OCI-LY3 (cell line): Measurements from ENCODE around the gene MARF1.

Source experiments
- H2AFZ ChIP-seq: fragments of 200-600, 300-600 bp; shearing (Covaris generic); 2 replicates; pipeline ENCODE4 v1.6.0; 2014; ENCODE audit warnings: antibody characterized with exemption, low read depth, low read length
- H3K27ac ChIP-seq: fragments of 200-600, 300-600 bp; sonication (generic); 2 replicates; pipeline ENCODE4 v1.5.1; 2014; ENCODE audit warnings: mild to moderate bottlenecking, low read length, moderate library complexity, mixed read lengths
- H3K27me3 ChIP-seq: fragments of 200-600, 300-600 bp; sonication (generic); 2 replicates; pipeline ENCODE4 v1.6.1; 2014; ENCODE audit warnings: low read depth, low read length, mixed read lengths
- H3K36me3 ChIP-seq: fragments of 200-600, 300-600 bp; sonication (generic); replicated peaks from 2 replicates; pipeline ENCODE3; 2014; ENCODE audit warnings: low read depth, low read length, mixed read lengths
- H3K4me1 ChIP-seq: fragments of 300-600, 200-600 bp; sonication (generic); 2 replicates; pipeline ENCODE4 v1.6.1; 2014; ENCODE audit warnings: low read length, mixed read lengths
- H3K4me2 ChIP-seq: fragments of 200-600, 300-600 bp; sonication (generic); 2 replicates; pipeline ENCODE4 v1.6.1; 2014; ENCODE audit warnings: low read length, mixed read lengths
- H3K4me3 ChIP-seq: fragments of 300-600, 200-600 bp; sonication (generic); 2 replicates; pipeline ENCODE4 v1.5.1; 2014; ENCODE audit warnings: antibody characterized with exemption, mild to moderate bottlenecking, low read length, moderate library complexity
- H3K79me2 ChIP-seq: fragments of 300-600, 200-600 bp; shearing (Covaris generic); 2 replicates; pipeline ENCODE4 v1.6.1; 2014; ENCODE audit warnings: mild to moderate bottlenecking, low read length, mixed read lengths
- H3K9ac ChIP-seq: fragments of 300-600, 200-600 bp; shearing (Covaris generic); 2 replicates; pipeline ENCODE4 v1.6.0; 2014; ENCODE audit warnings: mild to moderate bottlenecking, low read length, moderate library complexity
- H3K9me3 ChIP-seq: fragments of 200-600, 300-600 bp; shearing (Covaris generic); 2 replicates; pipeline ENCODE4 v1.6.1; 2014; ENCODE audit warnings: low read length, mixed read lengths; ENCODE audit not compliant: insufficient read depth
- H4K20me1 ChIP-seq: fragments of 200-600, 300-600 bp; sonication (generic); 2 replicates; pipeline ENCODE4 v1.6.1; 2016; ENCODE audit warnings: low read length, mixed read lengths; ENCODE audit not compliant: insufficient read depth
- EZH2phosphoT487 ChIP-seq: fragments of 200-600 bp; shearing (Covaris generic); IDR thresholded peaks from 2 replicates; pipeline ENCODE4 v1.6.1; 2018; ENCODE audit warnings: antibody characterized with exemption, mixed run types, low read depth
- TF ChIP-seq, protein P1 (sequence below): fragments of 200-600, 300-600 bp; sonication (generic); IDR thresholded peaks from 2 replicates; pipeline ENCODE4 v1.5.1; 2014; ENCODE audit warnings: antibody characterized with exemption, low read length, low read depth

The MARF1 gene

DNA sequence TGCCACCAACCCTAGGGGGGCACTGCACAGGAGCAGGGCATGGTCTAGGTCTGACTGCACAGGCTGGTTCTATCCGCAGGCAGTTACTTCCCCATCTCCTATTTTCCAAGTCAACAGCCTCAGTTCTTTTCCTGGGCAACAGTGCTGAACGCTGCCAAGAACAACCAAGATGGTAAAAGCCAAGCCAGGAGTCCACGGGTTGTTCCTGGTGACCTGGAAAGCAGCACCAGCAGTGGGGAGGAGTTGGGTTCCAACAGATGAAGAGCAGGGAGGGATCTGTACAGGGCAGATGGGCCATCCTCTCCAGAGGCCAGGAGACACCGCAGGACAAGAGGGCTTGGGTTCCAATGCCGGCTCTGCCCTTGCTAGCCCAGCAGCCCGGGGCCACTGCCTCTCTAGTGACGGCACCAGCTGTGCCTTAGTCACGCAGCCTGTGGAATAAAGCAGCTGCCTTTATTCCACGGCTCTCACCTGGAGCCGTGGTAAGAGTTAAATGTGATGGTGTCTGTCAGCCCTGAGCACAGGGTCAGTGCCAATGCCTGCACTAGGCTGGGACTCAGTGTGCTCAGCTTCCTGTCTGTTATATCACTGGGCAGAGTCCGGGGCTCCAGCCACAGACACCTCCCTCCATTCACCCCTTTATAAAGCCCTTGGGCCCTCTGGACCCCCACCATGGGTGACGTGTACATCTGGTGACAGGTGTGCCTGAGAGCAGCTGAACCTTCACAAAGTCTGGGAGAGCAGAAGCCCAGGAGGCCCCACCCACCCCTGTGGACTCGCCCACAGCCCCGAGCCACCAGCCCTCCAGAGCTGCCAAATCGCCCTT lies 44.9 kb downstream of the MARF1 start:
- H3K4me1 ChIP-seq: no peaks in the 10 kb centered on the region
- no peaks in the 10 kb centered on the region for H3K79me2 ChIP-seq
- TF ChIP-seq EZH2phosphoT487: no peak
- TF ChIP-seq, protein P1, sequence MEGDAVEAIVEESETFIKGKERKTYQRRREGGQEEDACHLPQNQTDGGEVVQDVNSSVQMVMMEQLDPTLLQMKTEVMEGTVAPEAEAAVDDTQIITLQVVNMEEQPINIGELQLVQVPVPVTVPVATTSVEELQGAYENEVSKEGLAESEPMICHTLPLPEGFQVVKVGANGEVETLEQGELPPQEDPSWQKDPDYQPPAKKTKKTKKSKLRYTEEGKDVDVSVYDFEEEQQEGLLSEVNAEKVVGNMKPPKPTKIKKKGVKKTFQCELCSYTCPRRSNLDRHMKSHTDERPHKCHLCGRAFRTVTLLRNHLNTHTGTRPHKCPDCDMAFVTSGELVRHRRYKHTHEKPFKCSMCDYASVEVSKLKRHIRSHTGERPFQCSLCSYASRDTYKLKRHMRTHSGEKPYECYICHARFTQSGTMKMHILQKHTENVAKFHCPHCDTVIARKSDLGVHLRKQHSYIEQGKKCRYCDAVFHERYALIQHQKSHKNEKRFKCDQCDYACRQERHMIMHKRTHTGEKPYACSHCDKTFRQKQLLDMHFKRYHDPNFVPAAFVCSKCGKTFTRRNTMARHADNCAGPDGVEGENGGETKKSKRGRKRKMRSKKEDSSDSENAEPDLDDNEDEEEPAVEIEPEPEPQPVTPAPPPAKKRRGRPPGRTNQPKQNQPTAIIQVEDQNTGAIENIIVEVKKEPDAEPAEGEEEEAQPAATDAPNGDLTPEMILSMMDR: no peak
- peaks cover 84% of the 10 kb centered on the region for H3K36me3 ChIP-seq
- no peak overlapping the region for H3K27ac ChIP-seq
- H2AFZ ChIP-seq: no peak overlapping the region
- H3K9me3 ChIP-seq: no peaks in the 10 kb centered on the region
- H3K27me3 ChIP-seq: no peaks in the 10 kb centered on the region
- H3K4me3 ChIP-seq: no peak overlapping the region
- H4K20me1 ChIP-seq: peaks cover 8% of the 10 kb centered on the region; the same call in 1 of the 2 replicates
- H3K9ac ChIP-seq: no peak overlapping the region
- H3K4me2 ChIP-seq: no peak overlapping the region

- no peak overlapping the region for H3K27ac ChIP-seq
- H3K27me3 ChIP-seq: no peaks in the 10 kb centered on the region
- H3K36me3 ChIP-seq: peaks cover 76% of the 10 kb centered on the region
- no peak overlapping the region for H3K4me2 ChIP-seq
- no peaks in the 10 kb centered on the region for H3K9me3 ChIP-seq
- no peak overlapping the region for H2AFZ ChIP-seq
- H3K4me1 ChIP-seq: peaks cover 6% of the 10 kb centered on the region
- peaks cover 6% of the 10 kb centered on the region; the same call in 1 of the 2 replicates for H4K20me1 ChIP-seq
- no peak overlapping the region for H3K9ac ChIP-seq
- TF ChIP-seq, protein P1: no peak
- TF ChIP-seq EZH2phosphoT487: no peak
- H3K4me3 ChIP-seq: no peak overlapping the region
- H3K79me2 ChIP-seq: no peaks in the 10 kb centered on the region
Measured at GRCh38 chr16:15597135-15597534, 45.8 kb downstream of the MARF1 start.

DNA sequence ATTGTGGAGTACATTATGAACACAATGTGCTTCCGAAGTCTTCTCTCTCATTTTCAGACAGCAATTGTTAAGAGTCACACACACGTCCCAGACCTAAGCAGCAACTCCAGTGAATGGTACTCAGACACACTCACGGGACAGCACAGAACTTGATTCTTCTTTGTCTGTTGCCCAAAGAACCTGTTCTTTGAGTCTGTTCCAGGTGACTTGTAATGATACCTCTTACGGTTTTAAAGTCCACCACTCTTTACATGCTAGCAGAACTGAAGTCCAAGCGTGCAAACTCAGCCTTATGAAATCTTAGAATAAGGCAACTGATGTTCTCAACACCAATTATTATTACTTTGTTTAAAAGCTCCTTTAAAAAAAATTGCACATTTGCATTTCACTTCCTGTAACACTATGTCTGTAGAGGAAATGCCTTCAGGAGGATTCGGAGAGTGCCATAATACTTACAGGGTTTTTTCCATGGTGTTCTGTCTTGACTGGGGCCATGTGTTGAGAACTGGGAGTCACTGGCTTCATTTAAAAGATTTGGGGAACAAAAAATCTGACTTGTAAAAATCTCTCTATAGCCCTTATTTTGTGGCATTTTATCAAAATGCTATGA lies 48.1 kb downstream of the MARF1 start:
- TF ChIP-seq EZH2phosphoT487: no peak
- TF ChIP-seq, protein P1: no peak
- H3K79me2 ChIP-seq: no peaks in the 10 kb centered on the region
- no peaks in the 10 kb centered on the region for H3K9me3 ChIP-seq
- H2AFZ ChIP-seq: no peak overlapping the region
- peaks cover 60% of the 10 kb centered on the region for H3K36me3 ChIP-seq
- H3K27ac ChIP-seq: no peak overlapping the region
- no peaks in the 10 kb centered on the region for H3K27me3 ChIP-seq
- no peaks in the 10 kb centered on the region for H4K20me1 ChIP-seq
- no peak overlapping the region for H3K4me2 ChIP-seq
- H3K4me3 ChIP-seq: no peak overlapping the region
- no peak overlapping the region for H3K9ac ChIP-seq
- peaks cover 24% of the 10 kb centered on the region for H3K4me1 ChIP-seq

- Histone ChIP-seq H3K4me1 (peaks cover 27% of the 10 kb centered on the region), H3K27me3 (no peaks in the 10 kb centered on the region), H3K36me3 (peaks cover 68% of the 10 kb centered on the region), H3K4me2 (no peak overlapping the region), H3K9me3 (no peaks in the 10 kb centered on the region), H3K27ac (no peak overlapping the region), H4K20me1 (no peaks in the 10 kb centered on the region), H3K79me2 (no peaks in the 10 kb centered on the region), H3K9ac (no peak overlapping the region), H3K4me3 (no peak overlapping the region), H2AFZ (no peak overlapping the region)
- TF ChIP-seq EZH2phosphoT487: no peak
- TF ChIP-seq, protein P1: no peak
Measured at GRCh38 chr16:15593235-15593634, 49.7 kb downstream of the MARF1 start.
